ENCODE data around the gene DNAJC13. TPM values are rescaled to one million over a fixed set of nuclear protein-coding genes. Genes with fewer than 3 reads are reported as not detected.
"Not testable (repeated sequence)": the region's sequence is repeated elsewhere in the genome, so short reads cannot be mapped to it uniquely, and the experiment has no call there.

Gene DNAJC13
- total RNA-seq, 2 donors from 2014 or later = 39.4 to 40.5 TPM

DNA sequence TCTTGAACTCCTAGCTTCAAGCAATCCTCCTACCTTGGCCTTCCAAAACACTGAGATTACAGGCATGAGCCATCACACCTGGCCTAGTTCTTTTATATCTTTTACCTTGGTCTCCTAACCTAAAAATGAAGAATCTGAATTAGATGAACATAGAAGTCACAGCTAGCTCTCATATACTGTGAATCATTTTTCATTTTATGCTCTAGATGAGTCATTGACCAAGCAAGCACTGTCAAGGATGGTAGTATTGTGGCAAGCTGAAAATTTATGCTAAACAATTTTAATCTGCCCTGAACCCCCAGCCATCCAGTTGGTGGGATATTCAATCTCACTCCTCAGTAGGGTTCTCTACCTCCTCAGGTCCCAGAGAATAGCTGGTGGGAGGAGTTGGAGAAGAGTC lies 48.3 kb upstream of the DNAJC13 start:
- peaks cover 4% of the 10 kb centered on the region for H3K9me3 Mint-ChIP-seq
- Histone ChIP-seq H3K36me3 (ENCODE audit: control insufficient read depth, insufficient read depth, low read length) (no peaks in the 10 kb centered on the region), H3K4me3 (ENCODE audit: low read length) (no peak overlapping the region), H3K9ac (ENCODE audit: extremely low read depth, low read length, poor library complexity, severe bottlenecking) (no peak overlapping the region), H3K27ac (ENCODE audit: low read depth, low read length) (no peak overlapping the region), H3K4me1 (ENCODE audit: control insufficient read depth, insufficient read depth, low read length) (no peaks in the 10 kb centered on the region), H3K27me3 (ENCODE audit: control insufficient read depth, insufficient read depth, low read length, poor library complexity, severe bottlenecking) (no peaks in the 10 kb centered on the region), H3K9me3 (ENCODE audit: control insufficient read depth, low read length) (no peaks in the 10 kb centered on the region)
- no peak for DNase-seq
- TF ChIP-seq, protein P1, sequence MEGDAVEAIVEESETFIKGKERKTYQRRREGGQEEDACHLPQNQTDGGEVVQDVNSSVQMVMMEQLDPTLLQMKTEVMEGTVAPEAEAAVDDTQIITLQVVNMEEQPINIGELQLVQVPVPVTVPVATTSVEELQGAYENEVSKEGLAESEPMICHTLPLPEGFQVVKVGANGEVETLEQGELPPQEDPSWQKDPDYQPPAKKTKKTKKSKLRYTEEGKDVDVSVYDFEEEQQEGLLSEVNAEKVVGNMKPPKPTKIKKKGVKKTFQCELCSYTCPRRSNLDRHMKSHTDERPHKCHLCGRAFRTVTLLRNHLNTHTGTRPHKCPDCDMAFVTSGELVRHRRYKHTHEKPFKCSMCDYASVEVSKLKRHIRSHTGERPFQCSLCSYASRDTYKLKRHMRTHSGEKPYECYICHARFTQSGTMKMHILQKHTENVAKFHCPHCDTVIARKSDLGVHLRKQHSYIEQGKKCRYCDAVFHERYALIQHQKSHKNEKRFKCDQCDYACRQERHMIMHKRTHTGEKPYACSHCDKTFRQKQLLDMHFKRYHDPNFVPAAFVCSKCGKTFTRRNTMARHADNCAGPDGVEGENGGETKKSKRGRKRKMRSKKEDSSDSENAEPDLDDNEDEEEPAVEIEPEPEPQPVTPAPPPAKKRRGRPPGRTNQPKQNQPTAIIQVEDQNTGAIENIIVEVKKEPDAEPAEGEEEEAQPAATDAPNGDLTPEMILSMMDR (conservative IDR thresholded peaks at IDR 0.05) = no peak
- no peaks in the 10 kb centered on the region for H3K27me3 Mint-ChIP-seq (ENCODE audit: insufficient read depth)
- no peak overlapping the region for H3K4me3 Mint-ChIP-seq
- no peaks in the 10 kb centered on the region for H3K36me3 Mint-ChIP-seq (ENCODE audit: low read depth)
- no peak overlapping the region for H3K27ac Mint-ChIP-seq
- no peaks in the 10 kb centered on the region for H3K4me1 Mint-ChIP-seq

- not testable (repeated sequence) for H3K27me3 ChIP-seq (ENCODE audit: control insufficient read depth, insufficient read depth, low read length, poor library complexity, severe bottlenecking); H3K27ac ChIP-seq (ENCODE audit: low read depth, low read length); H3K27me3 Mint-ChIP-seq (ENCODE audit: insufficient read depth); H3K4me1 Mint-ChIP-seq; H3K4me1 ChIP-seq (ENCODE audit: control insufficient read depth, insufficient read depth, low read length); DNase-seq; H3K36me3 ChIP-seq (ENCODE audit: control insufficient read depth, insufficient read depth, low read length); H3K36me3 Mint-ChIP-seq (ENCODE audit: low read depth)
- H3K9me3 ChIP-seq (ENCODE audit: control insufficient read depth, low read length) = peaks cover 12% of the 10 kb centered on the region
- Mint-ChIP-seq H3K9me3 (peaks cover 26% of the 10 kb centered on the region), H3K27ac (peak overlapping the region; percentile 99), H3K4me3 (peak overlapping the region; percentile 86)
- H3K4me3 ChIP-seq (ENCODE audit: low read length) = peak overlapping the region; percentile 78
- H3K9ac ChIP-seq (ENCODE audit: extremely low read depth, low read length, poor library complexity, severe bottlenecking) = peak overlapping the region; percentile 41
- WGBS, 2 experiments (ENCODE audit: insufficient coverage in 1 of 2, insufficient read length in 1 of 2) = 54 to 68% methylated on average over 23 to 25 of the region's 25 CpGs
Observed at GRCh38 chr3:132376945-132377354, 40.4 kb upstream of the DNAJC13 start.

DNA sequence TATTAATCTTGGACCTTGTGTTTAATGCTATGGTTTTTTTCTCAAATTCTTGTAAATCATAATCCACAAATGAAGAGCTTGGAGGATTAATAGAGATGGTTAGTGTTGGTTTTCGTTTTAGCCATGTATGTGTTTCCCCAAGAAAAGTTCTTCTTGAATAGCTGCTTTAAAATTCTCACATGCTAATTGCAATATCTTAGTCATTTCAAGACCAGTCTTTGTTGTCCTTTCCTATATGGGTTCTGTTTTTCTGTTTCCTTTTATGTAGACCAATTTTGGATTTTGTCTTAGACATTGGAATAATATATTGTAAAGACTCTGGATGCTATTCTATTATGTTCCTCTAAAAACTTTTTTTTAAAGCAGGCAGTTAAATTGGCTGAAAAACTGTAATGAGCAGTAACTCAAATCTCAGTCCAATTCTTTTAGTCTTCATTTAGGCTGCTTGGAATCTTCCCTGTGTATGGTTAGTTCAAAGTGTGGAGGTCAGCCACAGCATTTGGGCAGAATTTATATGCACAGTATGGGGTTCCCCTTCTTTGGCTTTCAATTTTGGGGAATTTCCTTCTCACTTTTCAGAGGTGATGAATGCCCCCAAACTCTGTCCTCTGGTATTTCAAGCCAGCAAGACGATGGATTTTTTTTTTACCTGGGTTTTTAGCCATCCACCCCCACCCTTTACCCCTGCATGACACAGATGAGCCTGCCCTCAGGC lies 39.1 kb upstream of the DNAJC13 start:
- Mint-ChIP-seq H3K27ac (no peak overlapping the region), H3K36me3 (ENCODE audit: low read depth) (peaks cover 7% of the 10 kb centered on the region), H3K4me1 (peaks cover 3% of the 10 kb centered on the region), H3K4me3 (peak overlapping the region; percentile 86), H3K9me3 (peaks cover 26% of the 10 kb centered on the region), H3K27me3 (ENCODE audit: insufficient read depth) (no peaks in the 10 kb centered on the region)
- Histone ChIP-seq H3K36me3 (ENCODE audit: control insufficient read depth, insufficient read depth, low read length) (no peaks in the 10 kb centered on the region), H3K27ac (ENCODE audit: low read depth, low read length) (no peak overlapping the region), H3K9ac (ENCODE audit: extremely low read depth, low read length, poor library complexity, severe bottlenecking) (no peak overlapping the region), H3K27me3 (ENCODE audit: control insufficient read depth, insufficient read depth, low read length, poor library complexity, severe bottlenecking) (no peaks in the 10 kb centered on the region), H3K4me1 (ENCODE audit: control insufficient read depth, insufficient read depth, low read length) (no peaks in the 10 kb centered on the region), H3K9me3 (ENCODE audit: control insufficient read depth, low read length) (peaks cover 12% of the 10 kb centered on the region), H3K4me3 (ENCODE audit: low read length) (peak overlapping the region; percentile 78)
- 80 to 92% methylated on average over 1 of the region's 2 CpGs for WGBS, 2 experiments (ENCODE audit: insufficient coverage in 1 of 2, insufficient read length in 1 of 2)
- DNase-seq = no peak
- TF ChIP-seq, protein P1 (conservative IDR thresholded peaks at IDR 0.05) = no peak

GRCh38 chr3:132378846-132379245 lies 38.5 kb upstream of the DNAJC13 start:
- Mint-ChIP-seq H3K36me3 (ENCODE audit: low read depth) (peaks cover 7% of the 10 kb centered on the region), H3K4me1 (peaks cover 3% of the 10 kb centered on the region), H3K4me3 (no peak overlapping the region), H3K27me3 (ENCODE audit: insufficient read depth) (no peaks in the 10 kb centered on the region), H3K27ac (no peak overlapping the region), H3K9me3 (peaks cover 27% of the 10 kb centered on the region)
- no peak for DNase-seq
- TF ChIP-seq, protein P1 (conservative IDR thresholded peaks at IDR 0.05) = no peak
- H3K4me3 ChIP-seq (ENCODE audit: low read length) = no peak overlapping the region
- H3K9ac ChIP-seq (ENCODE audit: extremely low read depth, low read length, poor library complexity, severe bottlenecking) = no peak overlapping the region
- H3K27me3 ChIP-seq (ENCODE audit: control insufficient read depth, insufficient read depth, low read length, poor library complexity, severe bottlenecking) = no peaks in the 10 kb centered on the region
- H3K36me3 ChIP-seq (ENCODE audit: control insufficient read depth, insufficient read depth, low read length) = no peaks in the 10 kb centered on the region
- WGBS, 2 experiments (ENCODE audit: insufficient coverage in 1 of 2, insufficient read length in 1 of 2) = 90% methylated on average over 2 of the region's 2 CpGs; no CpG with 5 or more reads in 1 of the 2 experiments
- no peak overlapping the region for H3K27ac ChIP-seq (ENCODE audit: low read depth, low read length)
- H3K9me3 ChIP-seq (ENCODE audit: control insufficient read depth, low read length) = peaks cover 12% of the 10 kb centered on the region
- H3K4me1 ChIP-seq (ENCODE audit: control insufficient read depth, insufficient read depth, low read length) = no peaks in the 10 kb centered on the region

All from endodermal cell (in vitro differentiated cells).